Measurements from ENCODE around the gene HOXC5.

Gene HOXC5

GRCh38 chr12:53992377-53992889, 40.4 kb upstream of the HOXC5 start:
- no peak for TF ChIP-seq CTCF (IDR thresholded peaks at IDR 0.05; ENCODE audit: low read depth, low read length, missing control alignments)
- no peak overlapping the region for H3K4me3 ChIP-seq (replicated peaks; ENCODE audit: low read depth, low read length)
- DNase-seq (ENCODE audit: extremely low read depth, low read depth) = no peak

- TF ChIP-seq CTCF (IDR thresholded peaks at IDR 0.05; ENCODE audit: low read depth, low read length, missing control alignments) = no peak
- no peak overlapping the region for H3K4me3 ChIP-seq (replicated peaks; ENCODE audit: low read depth, low read length)
- no peak for DNase-seq (ENCODE audit: extremely low read depth, low read depth)
Measured at GRCh38 chr12:53993162-53994008, 39.5 kb upstream of the HOXC5 start.

DNA sequence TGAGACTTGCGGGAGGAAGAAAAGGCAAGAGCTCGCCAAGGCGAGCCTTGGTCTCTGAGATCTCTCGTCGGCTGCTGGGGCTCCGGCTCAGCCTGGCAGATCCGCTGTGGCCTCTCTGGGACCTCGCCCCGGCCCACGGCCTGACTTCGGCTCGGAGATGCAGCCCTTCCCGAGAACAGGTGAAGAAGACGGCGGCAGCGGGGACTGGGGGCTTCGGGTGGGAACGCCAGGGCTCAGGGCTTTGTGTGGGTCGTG, 38.9 kb upstream of the HOXC5 start:
- TF ChIP-seq CTCF (IDR thresholded peaks at IDR 0.05; ENCODE audit: low read depth, low read length, missing control alignments) = no peak
- no peak overlapping the region for H3K4me3 ChIP-seq (replicated peaks; ENCODE audit: low read depth, low read length)

GRCh38 chr12:53994264-53995001, 38.4 kb upstream of the HOXC5 start:
- DNase-seq (ENCODE audit: extremely low read depth, low read depth) = no peak
- no peak for TF ChIP-seq CTCF (IDR thresholded peaks at IDR 0.05; ENCODE audit: low read depth, low read length, missing control alignments)
- no peak overlapping the region for H3K4me3 ChIP-seq (replicated peaks; ENCODE audit: low read depth, low read length)

More for the DNA sequence above, 38.9 kb upstream of the HOXC5 start:
- DNase-seq (ENCODE audit: extremely low read depth, low read depth) = no peak

DNA sequence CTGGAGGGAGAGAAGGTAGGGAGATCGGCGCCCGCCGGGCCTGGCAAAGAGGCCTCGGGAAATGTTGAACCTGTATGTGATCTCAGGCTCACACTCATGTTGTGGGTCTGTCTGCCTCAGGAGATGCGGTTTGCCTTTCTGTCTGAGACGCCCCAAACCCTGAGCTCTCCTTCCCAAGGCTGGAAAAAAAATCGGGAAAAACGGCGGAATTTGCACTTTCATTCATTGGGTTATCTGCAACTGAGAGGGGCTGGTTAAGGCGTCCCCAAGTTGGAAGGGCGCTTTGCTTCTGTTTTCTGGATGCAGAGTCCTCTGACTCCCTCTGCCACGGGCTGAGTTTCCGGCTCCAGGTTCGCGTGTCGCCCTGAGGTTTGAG, 37.9 kb upstream of the HOXC5 start:
- H3K4me3 ChIP-seq (replicated peaks; ENCODE audit: low read depth, low read length) = peak overlapping the region; percentile 34
- no peak for DNase-seq (ENCODE audit: extremely low read depth, low read depth)
- no peak for TF ChIP-seq CTCF (IDR thresholded peaks at IDR 0.05; ENCODE audit: low read depth, low read length, missing control alignments)

DNA sequence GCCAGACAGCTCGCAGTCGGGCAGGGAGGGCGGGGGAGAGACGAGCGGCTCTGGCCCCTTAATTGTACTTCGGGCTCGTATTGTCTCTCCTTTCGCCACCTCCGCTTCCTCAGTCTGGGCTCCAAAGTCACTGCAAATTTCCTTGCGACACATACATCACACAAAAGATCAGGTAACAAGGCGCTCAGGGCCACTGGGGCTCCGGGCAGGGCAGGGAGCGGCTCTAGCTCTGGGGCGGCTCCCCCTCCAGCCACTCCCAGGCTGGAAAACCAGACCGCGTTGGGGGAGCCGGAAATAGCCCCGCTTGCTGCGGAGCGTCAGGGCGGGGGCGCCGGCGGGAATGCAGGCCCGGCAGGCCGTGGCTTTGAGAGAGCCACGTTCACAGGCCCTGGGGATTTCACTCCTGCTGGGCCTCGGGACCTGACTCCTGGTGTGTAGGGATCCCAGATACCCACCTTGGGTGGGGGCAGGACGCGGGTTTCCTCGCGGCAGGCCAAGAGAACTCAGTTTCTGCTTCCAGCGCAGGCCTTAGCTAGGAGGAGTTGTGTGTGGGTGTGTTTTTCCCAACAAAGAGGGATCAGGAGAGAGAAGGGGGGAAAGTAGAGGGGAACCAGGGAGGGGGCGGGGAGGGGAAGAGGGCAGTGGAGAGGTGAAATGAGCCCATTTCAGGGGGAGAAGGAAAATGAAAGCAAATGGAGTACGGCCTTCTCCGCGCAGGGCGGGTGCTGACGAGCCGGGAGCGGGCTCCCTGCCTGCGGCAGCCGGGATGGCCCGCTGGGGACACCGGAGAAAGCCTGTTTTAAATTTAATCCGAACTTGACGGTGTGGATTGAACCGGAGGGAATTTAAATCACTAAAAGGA, 37.2 kb upstream of the HOXC5 start:
- no peak for TF ChIP-seq CTCF (IDR thresholded peaks at IDR 0.05; ENCODE audit: low read depth, low read length, missing control alignments)
- H3K4me3 ChIP-seq (replicated peaks; ENCODE audit: low read depth, low read length) = peak overlapping the region; percentile 34
- no peak for DNase-seq (ENCODE audit: extremely low read depth, low read depth)

Measured in HFF-Myc (cell line).